ENCODE results near the gene GPR160.

GPR160 gene

DNA sequence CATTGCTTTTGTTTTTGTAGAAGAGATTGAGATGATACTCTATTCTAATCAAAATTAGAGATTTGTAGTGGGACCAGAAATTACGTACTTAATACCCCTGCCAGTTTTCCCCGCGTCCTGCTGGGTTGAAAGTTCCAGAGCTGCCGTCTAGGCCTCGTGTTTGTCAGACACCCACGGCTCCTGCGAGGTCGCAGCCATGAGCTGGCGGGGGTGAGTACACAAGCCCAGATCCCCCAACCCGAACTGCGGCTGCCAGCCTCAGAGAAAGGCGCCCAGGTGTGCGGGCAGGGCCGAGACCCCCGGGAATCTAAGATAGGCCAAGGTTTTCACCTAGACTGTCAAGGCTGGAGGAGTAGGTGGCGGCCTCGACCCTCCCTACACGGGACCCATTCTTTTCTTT lies 26.3 kb downstream of the GPR160 start:
- DNase-seq (ENCODE audit: low read depth), result no peak

DNA sequence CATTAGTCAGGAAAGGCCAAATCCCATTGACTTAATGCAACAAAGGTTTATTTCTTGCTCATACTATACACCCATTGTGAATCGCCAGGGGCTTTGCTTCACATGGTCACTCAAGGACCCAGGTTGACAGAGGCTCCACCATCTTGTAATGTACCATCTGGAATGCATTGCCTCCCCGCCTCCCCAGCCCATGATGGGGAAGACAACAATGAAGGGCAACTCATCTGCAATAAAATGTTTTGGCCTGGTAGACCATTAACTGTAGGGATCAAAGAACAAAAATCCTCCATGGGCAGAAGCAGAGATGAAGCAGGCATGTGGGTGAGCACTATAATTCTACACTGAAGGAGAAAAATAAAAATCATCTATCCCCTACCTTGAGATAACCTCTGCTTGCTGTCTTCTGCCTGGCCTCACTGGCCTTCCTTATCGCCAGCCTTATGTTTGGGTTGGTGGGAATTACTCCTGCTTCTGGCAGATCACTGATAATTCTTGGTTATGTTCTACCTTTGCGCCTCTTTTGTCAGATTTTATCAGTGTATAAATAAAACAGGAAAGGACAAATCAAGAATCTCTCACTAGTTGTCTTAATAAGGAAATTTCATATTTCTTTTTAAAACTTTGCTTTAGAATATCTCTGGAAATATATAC lies 37.8 kb downstream of the GPR160 start:
- DNase-seq (ENCODE audit: low read depth), result no peak

DNA sequence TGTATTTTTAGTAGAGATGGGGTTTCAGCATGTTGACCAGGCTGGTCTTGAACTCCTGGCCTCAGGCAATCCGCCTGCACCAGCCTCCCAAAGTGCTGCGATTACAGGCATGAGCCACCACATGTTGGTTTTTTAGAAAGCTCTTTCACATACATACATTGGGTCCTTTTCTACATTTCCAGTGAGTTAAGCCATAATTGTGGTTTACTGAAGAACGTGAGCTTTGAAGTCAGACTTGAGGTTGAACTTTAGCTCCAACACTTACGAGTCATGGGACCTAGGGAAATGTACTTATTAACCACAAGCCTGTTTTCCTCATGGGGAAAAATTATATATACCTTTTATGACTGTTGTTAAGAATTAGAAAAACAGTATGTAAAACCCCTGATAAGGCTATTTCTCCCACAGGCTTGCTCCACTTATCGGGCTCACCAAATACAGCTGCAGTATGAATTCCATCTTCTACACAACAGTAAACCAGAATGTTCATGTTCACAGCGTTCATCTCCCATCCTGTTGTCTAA lies 39.0 kb downstream of the GPR160 start:
- no peak for DNase-seq (ENCODE audit: low read depth)

DNA sequence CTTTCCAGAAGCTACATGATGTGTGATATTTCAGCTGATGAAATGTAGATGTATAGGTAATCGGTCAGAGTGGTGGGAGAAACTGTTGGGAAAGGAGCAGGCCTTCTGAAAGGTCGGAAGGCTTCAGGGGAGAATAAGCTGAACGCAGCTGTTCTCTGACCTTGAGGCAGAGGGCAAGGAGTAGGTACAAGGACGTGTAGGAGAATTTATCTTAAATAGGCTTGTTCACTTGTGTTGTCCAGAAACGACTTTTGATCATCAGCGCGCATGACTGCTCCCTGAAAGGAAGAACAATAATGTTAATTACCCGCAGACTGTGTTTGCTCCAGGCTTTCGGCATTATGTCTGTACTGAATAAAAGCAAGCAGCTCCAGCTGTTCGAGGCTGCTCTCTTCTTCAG lies 39.6 kb downstream of the GPR160 start:
- DNase-seq (ENCODE audit: low read depth), result no peak

DNA sequence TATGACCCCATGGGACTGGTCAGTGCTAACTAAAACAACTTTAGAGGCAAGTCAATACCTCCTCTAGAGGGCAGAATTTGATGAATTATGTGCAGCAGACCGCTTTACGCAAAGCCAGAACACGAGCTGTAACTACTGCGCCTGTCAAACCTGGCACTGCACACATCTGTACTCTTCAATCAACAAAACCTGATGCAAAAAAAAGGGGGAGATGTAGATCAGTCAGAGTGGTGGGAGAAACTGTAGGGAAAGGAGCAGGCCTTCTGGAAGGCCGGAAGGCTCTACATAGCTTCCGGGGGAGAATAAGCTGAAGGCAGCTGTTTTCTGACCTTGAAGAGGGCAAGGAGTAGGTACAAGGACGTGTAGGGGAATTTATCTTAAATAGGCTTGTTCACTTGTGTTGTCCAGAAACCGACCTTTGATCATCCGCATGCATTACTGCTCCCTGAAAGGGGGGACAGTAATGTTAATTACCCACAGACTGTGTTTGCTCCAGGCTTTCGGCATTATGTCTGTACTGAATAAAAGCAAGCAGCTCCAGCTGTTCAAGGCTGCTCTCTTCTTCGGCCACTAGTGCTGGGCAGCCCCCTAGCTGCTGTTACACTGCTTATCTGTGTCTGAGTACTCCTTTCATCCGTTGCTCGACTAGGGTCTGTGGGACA lies 41.0 kb downstream of the GPR160 start:
- no peak for DNase-seq (ENCODE audit: low read depth)

DNA sequence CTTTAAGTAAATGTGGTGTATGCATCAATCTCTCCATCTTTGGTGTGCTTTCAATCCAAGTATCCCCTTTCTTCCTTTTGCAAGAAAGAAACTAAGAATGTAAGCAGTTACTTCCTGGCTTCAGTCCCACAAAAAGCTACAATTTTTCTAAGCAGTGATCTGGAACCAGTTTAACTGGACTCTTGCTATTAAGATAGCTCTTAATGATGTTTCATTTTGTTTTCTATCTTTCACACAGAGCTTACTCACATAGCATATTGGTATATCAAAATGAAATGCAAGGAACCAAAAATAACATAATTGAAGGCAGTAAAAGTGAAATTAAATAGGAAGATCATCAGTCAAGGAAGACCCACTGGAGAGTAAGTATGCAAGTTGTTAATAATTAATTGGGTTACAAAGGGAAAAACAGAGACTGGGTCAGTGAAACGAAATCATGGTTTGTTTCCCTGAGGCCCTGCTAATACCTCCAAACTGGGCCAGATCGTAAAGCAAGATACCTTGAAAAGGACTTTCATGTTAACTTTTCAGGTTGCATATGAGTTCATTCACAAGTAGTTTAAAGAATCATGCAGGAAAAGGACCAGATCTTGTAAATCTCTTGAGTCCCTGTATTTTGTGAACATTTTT lies 41.9 kb downstream of the GPR160 start:
- no peak for DNase-seq (ENCODE audit: low read depth)

DNA sequence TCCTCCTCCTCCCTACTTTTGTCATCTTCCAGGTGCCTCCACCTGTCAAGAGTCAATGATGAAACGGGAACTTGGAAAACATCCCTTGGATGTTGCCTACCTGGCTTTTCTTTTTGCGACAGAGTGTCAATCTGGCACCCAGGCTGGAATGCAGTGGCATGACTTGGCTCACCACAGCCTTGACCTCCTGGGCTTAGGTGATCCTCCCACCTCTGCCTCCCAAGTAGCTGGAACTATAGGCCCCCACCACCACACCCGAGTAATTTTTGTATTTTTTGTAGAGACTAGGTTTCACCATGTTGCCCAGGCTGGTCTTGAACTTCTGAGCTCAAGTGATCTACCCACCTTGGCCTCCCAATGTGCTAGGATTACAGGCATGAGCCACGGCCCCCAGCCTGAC lies 42.8 kb downstream of the GPR160 start:
- no peak for DNase-seq (ENCODE audit: low read depth)

DNA sequence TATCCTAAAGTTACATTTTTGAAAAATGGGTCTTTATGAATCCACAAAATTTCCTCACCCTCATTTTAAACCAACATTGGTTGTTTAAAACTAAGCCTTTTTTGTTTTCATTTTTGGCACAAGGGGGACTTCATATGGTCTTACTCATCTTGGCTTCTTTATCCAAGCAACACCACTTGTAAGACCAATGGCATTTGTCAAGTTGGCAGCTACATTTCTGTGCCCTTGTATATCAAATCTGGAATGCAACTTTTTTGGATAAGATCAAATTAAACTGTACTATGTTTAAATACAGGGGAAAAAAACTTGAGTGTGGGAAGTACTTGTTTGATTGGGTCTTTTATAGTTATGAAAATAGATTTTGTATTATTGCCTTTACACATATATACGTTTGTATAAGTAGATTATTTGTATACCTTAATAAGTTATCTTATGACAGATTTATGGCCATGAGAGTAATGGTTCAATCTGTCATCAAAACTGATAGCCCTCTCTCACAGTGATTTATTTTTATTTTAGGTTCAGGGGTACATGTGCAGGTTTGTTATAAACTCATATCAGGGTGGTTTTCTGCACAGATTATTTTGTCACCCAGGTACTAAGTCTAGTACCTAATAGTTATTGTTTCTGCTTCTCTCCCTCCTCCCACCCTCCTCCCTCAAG lies 43.4 kb downstream of the GPR160 start:
- DNase-seq (ENCODE audit: low read depth), result no peak

DNA sequence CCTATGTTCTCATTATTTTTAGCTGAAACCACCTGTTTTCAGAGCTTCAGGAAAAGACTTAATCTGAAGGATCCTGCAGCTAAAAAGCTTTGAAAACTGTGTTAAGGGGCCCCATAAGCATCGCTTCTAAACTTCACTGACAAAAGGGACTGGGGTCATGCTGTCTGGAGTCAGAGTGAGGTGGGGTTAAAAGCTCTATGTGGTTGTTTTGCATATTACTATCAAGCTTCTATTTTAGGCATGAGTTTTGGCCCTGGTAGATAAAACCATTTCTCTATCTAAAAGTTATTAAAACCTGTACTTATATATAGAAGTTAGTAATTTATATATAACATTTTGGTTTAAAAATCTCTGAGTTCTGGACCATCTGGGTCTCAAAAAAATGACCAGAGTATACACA lies 45.5 kb downstream of the GPR160 start:
- DNase-seq (ENCODE audit: low read depth), result no peak

DNA sequence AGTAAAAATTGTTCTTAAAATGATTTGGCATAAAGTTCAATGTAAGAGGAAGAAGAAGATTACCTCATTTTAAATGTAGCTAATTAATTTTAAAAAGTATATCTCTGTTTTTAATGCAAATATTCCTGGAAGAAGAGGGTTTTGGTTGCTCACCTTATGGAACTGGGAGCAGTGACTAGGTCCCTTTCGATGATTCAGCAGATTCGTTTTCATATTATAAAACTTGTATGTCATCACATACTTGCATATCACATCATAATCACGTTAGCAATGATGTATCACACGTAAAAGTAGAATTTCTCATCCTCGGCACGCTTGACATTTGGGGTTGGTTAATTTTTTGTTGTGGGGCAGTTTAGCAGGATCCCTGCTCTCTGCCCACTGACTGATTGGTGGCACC lies 47.6 kb downstream of the GPR160 start:
- DNase-seq (ENCODE audit: low read depth), result no peak

DNA sequence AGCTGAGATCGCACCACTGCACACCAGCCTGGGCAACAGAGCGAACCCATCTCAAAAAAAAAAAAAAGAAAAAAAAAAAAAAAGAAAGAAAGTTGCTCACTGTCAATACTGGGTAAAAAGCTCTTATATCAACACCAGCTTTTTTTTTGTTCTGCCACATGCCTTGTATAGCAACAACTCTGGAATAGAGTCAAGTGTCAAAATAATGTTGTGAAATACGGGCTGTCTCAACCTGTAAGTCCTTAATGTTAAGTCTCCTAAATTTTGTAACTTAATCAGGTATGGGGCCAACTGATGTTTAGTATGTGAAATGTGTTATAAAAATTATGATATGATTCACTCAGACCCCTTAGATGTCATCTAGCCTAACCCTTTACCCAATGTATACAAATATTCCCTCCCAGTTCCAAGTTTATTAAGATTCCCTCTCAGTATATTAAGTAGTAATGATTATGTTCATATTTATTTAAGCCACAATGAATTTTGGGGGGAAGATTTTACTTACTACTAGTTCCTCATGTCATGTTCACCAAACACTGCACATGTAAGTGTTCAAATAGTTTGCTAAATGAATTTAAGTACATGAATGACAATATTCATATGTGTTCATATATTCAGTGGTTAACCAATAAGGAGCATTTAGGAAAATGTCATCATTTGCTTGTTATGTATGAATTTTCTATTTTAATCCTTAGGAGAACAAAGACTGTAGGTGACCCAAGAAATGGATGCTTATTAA lies 52.2 kb downstream of the GPR160 start:
- DNase-seq (ENCODE audit: low read depth), result no peak

DNA sequence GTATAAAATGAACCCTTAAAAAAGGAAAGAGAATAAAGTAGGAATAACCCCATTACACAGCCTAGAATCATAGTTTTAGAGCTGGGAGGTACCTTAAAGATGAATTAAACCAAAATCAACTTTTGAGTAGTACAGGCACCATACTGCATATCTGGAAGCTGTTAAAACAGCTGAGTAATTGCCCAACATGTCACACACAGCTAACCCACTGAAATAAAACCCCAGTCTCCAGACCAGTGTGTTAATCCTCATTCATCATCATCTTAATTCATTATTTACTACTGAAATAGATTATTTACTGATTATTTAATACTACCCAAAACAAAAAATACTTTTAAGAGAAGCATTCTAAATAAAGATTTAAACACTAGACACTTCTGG lies 52.8 kb downstream of the GPR160 start:
- DNase-seq (ENCODE audit: low read depth), result no peak

DNA sequence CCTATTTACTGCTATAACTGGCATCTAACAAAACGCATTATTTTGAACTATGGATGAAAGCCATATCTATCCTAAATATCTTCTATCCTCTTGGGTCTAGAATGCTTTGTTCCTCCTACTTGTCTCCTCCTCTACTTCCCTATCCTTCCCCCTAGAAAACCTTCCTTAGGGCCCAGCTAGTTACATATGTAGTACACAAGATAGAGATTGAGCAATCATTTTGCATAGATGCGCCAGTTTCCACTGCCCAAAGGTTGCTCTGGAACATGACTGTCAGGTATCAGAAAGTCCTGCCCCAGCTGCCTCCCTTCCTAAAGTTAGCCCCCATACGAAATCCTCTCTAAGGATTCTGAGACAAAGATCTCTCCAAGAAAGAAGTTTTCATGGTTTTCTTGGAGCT lies 55.1 kb downstream of the GPR160 start:
- no peak for DNase-seq (ENCODE audit: low read depth)

DNA sequence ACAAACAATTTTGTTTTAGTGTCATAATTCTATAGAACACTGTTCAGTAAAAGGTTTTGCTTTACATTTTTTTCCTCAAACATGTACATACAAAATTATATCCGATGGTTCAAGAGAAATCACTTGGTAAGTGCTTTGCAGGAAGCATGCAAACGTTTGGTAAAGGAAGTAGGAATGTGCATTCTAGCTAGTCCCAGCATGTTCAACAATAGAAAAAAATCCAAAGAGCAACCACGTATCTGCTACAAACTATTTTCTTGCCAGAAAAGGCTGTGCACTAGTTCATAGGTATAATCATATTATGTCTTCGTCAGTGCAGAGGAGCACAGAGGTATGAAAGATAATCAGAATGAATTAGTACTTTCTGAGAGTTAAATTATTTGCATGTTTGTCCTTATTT lies 58.0 kb downstream of the GPR160 start:
- no peak for DNase-seq (ENCODE audit: low read depth)

DNA sequence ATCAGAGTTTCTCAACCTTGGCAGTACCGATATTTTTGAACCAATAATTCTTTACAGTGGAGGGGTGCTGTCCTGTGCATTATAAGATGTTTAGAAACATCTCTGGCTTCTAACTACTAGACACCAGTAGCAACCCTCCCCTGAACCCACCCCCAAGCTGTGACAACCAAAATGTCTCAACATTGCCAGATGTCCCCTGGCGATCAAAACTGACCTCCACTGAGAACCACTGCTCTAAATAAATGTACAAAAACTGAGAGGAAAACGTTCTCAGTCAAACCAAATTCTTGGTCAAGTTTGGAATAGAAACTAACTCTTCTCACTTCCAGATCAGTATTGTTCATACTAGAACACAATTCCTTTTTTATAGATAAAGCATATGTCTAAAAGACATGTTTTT lies 58.5 kb downstream of the GPR160 start:
- no peak for DNase-seq (ENCODE audit: low read depth)

DNA sequence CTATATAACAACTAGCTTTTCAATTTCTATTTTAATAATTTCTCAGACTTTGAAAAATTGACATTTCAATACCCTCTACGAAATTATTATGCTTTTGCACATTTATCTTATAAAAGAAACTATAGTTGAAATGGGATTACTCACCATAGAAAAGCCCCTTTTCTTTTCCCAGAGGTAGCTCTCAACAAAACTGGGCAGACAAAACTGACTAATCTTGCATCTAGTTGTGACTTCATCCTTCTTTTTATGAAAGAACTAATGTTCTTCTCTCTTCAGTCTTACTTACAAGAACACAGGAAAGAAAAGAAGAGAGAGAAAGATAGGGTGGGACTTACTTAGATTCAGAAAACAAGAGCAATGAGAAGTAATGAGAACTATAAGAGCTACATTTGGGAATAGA lies 61.0 kb downstream of the GPR160 start:
- DNase-seq (ENCODE audit: low read depth), result no peak

DNA sequence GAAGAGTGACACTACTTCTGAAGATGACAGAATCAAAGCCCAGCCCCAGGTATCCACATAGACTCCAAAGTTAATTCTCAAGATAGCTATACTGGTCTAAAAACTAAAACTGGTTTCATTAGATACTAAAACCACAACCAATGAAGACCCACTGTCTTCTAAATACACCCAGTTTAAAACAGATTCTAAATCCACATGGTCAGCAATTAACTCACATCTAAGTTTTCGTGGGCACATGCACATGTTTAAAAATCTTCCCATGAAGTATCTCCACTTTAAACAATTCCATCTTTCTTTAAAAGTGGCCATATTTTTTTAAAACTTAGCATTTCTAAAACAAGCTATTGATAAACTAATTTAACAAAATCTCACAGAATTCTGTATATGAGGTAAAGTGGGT lies 63.1 kb downstream of the GPR160 start:
- DNase-seq (ENCODE audit: low read depth), result no peak

DNA sequence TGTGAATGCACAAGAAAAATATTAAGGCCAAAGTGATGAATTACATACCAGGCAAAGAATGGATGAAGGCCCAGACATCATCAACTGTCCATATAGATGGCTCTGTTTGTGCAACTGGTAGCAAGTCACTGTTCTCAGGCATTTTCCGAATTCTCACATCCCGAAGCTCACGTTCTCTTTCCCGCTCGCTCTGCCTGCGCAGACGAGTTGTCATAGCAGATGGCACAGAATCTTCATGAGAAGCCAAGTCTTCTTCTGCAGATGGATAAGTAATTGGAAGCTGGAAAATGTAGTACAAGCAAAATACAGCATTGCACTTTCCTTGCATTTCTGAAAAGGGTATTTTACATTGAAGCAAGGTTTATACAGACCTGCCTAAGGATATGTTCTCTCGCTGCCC lies 64.6 kb downstream of the GPR160 start:
- no peak for DNase-seq (ENCODE audit: low read depth)

DNA sequence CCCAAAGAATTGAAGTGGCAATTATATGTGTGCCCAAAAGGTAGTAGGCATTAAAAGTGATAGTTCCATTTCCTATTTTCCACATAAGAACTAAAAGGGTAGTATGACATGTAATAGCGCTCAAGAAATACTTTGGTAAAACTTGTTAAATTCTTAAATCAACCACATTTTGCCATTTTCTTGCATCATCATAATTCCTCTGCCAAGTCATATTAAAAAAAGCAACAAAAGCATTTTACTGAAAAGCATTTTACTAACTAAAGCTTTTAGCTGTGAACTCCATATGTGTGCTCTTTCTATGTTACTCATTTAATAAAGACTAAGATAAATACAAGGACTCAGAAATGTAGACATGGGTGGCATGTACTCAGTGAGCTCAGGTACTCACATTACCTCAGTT lies 70.1 kb downstream of the GPR160 start:
- DNase-seq (ENCODE audit: low read depth), result no peak

DNA sequence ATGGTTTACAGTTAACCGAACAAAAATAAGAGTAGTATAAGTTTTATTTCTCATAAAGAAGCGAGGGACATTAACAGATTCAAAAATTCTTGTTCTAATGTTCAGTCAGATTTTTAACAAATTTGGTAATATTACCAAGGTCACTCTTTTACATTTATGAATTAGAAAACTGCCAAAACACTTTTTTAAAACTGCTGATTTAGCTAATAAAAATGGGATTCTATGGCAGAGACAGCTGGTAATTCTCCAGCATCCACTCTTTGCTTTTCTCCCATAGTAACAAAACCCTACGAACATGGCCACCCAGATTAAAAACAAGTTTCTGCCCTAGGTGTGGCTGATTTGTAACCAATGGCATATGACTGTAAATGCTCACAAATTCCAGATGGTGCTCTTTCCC lies 71.2 kb downstream of the GPR160 start:
- no peak for DNase-seq (ENCODE audit: low read depth)

DNA sequence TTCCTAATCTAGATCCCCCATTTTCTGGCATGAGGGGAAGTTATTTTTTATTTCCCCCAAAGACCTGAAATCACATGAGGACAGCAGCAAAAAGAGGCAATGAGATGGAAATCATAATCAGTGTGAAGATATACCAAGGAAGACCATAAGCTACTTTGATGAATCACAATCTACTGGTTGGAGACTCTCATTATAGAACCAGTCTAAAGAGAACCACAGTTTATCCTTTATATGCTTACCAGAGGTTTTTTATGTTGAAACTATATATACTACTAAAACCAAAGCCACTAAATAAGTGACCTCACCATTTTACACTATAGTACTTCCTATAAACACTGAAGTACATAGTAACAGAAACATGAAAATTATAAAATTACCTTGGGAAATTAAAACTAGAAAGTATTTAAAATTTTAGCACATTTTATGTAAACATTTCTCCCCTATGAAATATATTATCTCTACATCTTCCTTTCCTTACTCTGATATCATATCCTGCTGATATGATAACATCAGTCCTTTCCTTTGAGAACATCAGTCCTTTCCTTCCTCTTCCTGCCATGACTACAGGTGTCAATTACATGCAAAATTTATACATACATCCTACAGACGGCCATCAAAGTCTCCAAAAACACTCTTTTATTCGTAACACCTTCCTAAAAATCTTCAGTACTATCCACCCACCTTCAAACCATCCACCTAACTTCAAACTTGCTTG lies 71.9 kb downstream of the GPR160 start:
- no peak for DNase-seq (ENCODE audit: low read depth)

All from stimulated activated CD8-positive, alpha-beta memory T cell treated with anti-CD3 and anti-CD28 coated beads, Interleukin-12 subunit alpha, Interleukin-12 subunit beta, amount 100 ng/mL, for 1 hour (primary cell).